A204.1 (cell line): ENCODE measurements around the gene PDE4C.

Experiments
- FAIRE-seq: peaks from 2 replicates; lab custom pipeline; 2012; peaks lifted over from hg19 to GRCh38; lab: Jason Lieb, UNC

Gene PDE4C

DNA sequence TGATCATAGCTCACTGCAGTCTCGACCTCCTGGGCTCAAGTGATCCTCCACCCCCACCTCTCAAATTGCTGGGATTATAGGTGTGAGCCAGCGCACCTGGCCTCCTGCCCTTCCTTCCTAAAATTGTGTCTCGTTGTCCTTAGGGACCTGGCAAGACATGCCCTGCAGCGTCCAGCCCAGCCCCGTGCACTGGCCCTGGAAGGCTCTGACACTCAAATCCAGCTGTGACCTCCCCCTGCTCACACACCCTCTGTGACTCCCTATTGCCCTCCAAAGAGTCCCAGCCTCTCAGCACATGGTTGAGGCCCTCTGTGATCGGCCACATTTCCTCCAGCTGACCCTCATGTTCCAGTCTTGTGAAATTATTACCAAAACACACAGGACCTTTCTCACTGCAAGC lies 28.3 kb downstream of the PDE4C start:
- FAIRE-seq = no peak

DNA sequence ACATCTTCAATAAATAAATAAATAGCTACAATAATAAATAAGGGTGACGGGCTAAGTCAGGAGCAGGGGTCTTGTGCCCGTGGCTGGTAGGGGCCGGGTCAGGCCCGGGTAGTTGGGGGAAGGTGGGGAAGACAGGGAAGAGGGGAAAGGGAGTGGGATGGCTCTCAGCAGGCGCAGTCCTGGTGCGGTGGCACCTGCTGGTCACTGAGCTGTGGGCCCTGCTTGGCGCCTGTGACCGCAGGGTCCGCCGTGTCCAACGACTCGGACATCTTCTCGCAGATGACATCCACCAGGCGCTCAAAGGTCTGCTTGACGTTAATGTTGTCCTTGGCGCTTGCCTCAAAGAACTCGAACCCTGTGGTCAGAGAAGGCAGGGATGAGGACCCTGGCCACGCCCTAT lies 28.9 kb downstream of the PDE4C start:
- no peak for FAIRE-seq

DNA sequence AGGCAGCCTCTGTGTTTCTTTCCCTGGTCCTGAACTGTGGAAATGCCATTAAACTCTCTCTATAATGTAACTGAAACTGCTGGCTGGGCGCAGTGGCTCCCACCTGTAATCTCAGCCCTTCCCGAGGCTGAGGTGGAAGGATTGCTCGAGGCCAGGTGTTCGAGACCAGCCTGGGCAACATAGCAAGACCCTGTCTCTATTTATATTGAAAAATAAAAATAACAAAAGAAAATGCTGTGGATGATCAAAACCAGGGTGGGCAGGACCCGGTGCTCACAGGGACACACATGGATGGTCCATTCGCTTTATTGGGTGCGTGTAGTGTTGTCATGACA lies 29.8 kb downstream of the PDE4C start:
- FAIRE-seq = no peak

DNA sequence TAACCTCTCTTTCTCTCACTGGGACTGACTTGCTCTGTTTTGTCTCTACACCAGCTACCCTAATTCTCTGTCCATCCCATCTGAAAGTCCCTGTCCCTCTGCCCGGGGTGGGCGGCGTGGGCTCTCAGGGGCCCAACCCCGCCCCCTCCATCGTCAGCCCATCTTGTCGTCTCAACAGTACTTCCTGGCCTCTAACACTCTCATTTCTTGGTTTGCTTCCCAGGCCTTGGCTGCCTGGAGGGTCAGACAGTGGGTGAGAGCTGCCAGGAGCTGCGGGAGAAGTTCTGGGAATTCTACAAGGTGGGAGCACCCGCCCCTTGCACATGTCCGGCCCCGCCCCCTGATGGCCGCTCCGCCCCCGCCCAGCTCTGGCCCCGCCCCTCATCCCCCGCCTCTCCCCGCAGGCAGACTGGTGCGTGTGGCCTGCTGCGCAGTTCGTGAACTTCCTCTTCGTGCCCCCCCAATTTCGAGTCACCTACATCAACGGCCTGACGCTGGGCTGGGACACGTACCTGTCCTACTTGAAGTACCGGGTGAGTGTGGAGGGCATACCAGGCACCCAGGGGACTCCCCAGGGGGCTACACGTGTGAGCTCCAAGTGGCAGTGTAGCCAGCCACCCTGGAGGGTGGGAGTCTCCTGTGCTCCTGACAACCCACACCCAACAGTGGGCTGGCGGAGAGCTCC lies 31.5 kb downstream of the PDE4C start:
- FAIRE-seq = no peak

DNA sequence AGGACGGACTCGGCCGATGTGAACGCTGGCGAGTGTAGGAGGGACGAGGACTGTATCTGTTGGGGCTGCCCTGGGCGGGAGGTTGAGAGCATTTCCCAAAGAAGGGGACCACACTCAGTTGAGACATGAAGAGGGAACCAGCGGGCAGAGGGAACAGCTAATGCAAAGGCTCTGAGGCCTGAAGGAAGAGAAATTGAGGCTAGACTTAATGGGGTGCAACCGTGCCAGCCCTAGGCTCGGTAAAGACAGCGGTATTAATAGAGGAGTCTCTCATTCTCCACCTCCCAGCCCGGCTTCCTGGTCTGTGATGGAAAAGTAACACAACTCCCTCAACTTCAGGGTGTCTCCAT lies 32.1 kb downstream of the PDE4C start:
- FAIRE-seq = no peak

DNA sequence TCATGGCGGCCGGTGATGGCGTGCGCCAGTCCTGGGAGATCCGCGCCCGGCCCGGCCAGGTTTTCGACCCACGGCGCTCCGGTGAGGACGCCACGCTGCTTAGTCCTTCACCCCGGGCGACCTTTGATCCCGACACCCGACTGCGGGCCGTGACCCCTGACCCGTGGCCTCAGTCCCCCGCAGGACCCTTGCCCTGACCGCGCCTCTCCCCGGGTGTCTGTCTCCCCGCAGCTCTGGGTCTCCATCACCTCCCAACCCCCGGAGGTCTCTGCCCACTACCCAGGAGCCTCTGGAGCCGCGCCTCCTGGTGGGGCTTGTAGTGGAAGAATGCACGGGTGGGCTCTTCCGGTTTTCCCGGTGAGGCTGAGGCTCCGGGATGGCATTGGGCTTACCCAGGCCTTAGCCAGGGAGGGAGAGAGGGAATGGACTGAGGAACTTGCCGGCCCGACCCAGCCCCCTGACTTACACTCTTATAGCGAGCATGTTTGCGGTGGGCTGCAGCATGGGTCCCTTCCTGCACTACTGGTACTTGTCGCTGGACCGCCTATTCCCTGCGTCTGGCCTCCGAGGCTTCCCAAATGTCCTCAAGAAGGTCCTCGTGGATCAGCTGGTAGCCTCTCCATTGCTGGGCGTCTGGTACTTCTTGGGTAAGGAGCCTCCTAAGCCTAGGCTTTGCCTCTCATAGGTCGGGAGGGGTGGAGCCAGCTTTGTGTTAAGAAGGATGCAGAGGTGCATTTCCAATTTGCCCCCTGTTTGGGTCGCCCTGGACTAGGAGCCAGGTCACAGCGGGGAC lies 32.7 kb downstream of the PDE4C start:
- FAIRE-seq = no peak

DNA sequence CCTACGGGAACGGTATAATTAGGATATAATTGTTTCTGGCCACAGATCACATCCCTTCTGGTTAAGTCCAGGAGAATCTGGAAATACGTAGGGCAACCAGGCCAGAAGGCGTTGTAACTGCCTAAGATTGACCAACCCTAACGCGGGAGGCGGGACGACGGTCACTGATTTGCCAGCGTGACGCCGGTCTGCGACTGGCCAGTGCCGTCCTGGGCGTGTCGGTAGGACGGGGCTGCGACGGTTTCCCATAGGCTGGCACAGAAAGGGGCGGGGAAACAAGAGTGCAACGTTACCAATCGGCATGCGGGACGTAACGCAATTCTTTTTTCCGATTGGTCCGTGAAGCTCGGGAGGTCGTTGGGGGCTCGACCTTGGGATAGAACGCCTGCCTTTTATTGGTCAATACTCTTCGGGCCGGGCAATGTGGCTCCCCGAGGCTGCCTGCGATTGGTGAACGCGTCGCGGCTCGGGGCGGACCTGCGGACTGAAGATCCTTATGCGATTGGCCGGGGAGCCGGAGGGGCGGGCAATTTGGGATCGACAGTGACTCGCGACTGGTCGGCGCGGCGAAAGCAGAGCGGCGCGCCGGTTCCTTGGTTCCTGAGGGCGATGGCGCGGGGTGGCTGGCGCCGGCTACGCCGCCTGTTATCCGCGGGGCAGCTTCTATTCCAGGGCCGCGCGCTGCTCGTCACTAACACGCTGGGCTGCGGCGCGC lies 33.4 kb downstream of the PDE4C start, which contains the start of gene MPV17L2:
TSS of gene MPV17L2 (plus strand) at position 546 of the 715 bp plus-strand sequence. CDS start at position 610, 64 bp downstream.
- peak; percentile 100 for FAIRE-seq

DNA sequence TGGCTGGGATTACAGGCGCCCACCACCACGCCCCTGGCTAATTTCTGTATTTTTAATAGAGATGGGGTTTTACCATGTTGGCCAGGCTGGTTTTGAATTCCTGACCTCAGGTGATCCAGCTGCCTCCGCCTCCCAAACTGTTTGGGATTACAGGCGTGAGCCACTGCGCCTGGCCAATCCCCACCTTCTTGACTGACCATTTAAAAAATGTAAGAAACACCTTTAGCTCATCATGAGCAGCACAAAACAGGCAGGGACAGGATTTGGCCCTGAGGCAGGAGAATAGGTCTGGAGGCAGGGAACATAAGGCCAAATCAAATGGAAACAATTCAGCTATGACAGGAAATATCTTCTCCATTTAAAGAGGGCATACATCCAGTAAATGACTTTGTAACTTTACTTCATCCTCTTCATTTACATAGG lies 34.6 kb downstream of the PDE4C start:
- no peak for FAIRE-seq

DNA sequence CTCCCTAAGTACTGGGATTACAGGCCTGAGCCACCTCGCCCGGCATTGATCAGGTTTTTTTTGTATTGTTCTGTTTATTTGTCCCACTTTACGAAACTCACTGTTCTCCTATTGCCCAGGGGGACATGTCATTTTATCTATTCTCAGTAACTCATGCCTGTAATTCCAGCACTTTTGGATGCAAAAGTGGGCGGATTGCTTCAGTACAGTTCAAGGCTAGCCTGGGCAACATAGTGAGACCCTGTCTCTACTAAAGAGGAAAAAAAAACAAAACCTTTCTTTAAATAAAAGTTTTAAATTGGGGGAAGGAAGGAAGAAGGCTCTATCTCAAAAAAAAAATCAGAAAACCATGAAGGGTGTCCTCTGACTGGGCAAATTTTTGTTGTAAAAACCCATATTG lies 36.0 kb downstream of the PDE4C start:
- no peak for FAIRE-seq

DNA sequence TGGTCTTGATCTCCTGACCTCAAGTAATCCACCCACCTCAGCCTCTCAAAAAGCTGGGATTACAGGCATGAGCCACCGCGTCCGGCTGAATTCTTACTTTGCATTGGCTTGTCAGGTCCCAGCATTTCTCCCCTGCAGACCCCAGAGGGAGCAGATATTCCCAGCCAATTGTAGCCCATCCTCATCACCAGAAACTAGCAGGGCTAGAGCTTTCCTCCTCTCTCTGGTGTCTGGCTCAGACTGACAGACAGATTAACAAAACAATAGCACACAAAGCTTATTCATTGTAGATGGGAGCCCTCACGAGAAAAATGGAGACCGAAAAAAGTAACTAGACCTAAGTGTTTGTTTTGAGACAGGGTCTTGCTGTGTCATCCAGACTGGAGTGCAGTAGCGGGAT lies 40.7 kb downstream of the PDE4C start:
- FAIRE-seq = no peak

DNA sequence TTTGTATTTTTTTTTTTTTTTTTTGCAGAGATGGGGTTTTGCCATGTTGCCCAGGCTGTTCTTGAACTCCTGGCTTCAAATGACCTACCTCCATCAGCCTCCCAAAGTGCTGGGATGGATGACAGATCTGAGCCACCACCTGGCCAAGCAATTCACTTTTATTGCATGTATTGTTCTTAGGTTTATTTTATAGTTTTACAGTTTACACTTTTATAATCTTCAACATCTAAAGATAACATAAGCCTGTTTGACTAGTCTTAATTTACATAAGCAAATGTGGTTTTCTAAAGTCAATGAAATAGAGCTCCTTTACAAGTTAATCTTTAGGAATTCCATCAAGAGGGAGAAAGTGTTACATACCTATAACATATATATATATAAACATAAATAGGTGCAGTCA lies 42.7 kb downstream of the PDE4C start:
- no peak for FAIRE-seq

DNA sequence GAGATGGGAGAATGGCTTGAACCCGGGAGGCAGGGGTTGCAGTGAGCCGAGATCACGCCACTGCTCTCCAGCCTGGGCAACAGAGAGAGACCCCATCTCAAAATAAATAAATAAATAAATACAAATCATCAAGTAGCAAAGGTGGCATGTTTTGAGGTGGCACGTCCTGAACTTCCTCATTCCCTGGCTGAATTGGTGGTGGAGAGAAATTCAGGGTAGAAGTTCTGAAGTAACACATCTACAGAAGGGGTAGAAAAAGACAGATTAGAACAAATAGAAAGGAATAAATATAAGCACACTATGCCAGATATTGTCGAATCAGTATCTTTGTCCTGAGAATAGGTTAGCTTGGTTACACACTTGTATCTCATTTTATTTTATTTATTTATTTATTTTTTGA lies 46.3 kb downstream of the PDE4C start:
- no peak for FAIRE-seq

DNA sequence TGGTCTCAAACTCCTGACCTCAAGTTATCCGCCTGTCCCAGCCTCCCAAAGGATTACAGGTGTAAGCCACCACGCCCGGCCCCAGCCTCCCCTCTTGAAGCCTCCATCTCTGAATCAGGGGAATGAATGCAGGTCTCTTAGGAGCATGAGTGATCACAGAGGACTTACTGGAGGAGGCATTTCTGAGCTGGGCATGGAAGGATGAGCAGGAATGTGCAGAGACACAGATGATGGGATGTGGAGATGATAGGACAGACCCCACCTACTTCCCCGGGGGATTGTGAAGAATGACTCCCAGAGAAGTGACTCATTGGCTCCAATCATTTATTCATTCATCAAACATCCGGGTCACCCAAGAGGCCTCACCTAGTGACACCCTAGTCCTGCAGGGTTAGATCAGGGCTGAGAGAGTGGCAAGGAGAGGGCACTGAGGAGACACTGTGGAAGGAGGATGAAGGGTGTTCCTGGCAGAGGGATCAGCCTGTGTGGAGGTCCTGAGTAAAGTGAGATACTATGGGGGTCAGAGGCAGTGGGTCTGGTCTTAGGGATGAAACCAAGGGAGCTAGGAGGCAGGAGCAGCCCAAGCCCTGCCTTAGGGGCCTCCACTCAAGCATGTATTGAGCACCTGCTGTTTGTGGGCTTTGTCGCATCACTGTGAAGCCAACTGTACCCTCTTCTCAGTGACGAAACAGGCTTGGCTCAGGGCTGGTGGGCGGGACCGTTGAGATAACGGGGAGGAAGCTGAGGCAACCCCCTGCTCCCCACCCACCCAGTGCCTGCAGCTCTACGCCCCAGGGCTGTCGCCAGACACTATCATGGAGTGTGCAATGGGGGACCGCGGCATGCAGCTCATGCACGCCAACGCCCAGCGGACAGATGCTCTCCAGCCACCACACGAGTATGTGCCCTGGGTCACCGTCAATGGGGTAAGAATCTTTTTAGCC lies 49.6 kb downstream of the PDE4C start:
- no peak for FAIRE-seq

DNA sequence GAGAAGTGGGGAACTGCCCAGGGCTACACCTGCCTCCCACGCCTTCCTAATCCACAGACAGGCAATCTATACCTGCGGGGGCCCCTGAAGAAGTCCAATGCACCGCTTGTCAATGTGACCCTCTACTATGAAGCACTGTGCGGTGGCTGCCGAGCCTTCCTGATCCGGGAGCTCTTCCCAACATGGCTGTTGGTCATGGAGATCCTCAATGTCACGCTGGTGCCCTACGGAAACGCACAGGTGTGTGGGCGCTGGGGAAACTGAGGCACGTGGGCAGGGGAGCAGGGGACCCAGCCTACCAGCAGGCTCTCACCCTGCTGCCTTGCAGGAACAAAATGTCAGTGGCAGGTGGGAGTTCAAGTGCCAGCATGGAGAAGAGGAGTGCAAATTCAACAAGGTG lies 51.3 kb downstream of the PDE4C start:
- no peak for FAIRE-seq
